Caki2 (cell line): ENCODE results near the gene PMS1. TPM values are rescaled to one million over a fixed set of nuclear protein-coding genes. Genes with fewer than 3 reads are reported as not detected.
"Not testable (repeated sequence)": the region's sequence is repeated elsewhere in the genome, so short reads cannot be mapped to it uniquely, and the experiment has no call there.

Experiments
- DNase-seq: peaks from one replicate; pipeline ENCODE4 v3.0.0-alpha.2; 2015; ENCODE audit warnings: low read depth
- in situ Hi-C: cut with HindIII; loops from 2 replicates; pipeline ENCODE4 v1.10.0; 2016; ENCODE audit warnings: low sequenced_read_pairs, low pct_unique_long_range_greater_than_20kb, mixed read lengths
- total RNA-seq: library from RNA; depleted of rRNA; stranded (reverse); fragments of >200 nt; shearing (Covaris generic); gene quantifications from 2 replicates; pipeline ENCODE4 v1.2.3, GENCODE V29; 2014; ENCODE audit warnings: low replicate concordance

The PMS1 gene
- total RNA-seq, 1 experiment from 2014 or later: 19.2 TPM

GRCh38 chr2:189799531-189799930 is 15.3 kb downstream of the PMS1 start:
- in situ Hi-C loops: no loop called here

GRCh38 chr2:189802396-189802912 is 18.2 kb downstream of the PMS1 start:
- no peak for DNase-seq
- in situ Hi-C loops: no loop called here

More at GRCh38 chr2:189799531-189799930, 15.3 kb downstream of the PMS1 start:
- DNase-seq: no peak

- in situ Hi-C loops: no loop called here
- no peak for DNase-seq
Measured at GRCh38 chr2:189803431-189803830, 19.2 kb downstream of the PMS1 start.

- in situ Hi-C loops: no loop called here
- no peak for DNase-seq
Measured at GRCh38 chr2:189818249-189819038, 34.2 kb downstream of the PMS1 start.

GRCh38 chr2:189819297-189819704 is 35.1 kb downstream of the PMS1 start:
- DNase-seq: no peak
- in situ Hi-C loops: no loop called here

GRCh38 chr2:189821953-189822748 is 37.9 kb downstream of the PMS1 start:
- no peak for DNase-seq
- in situ Hi-C loops: no loop called here

GRCh38 chr2:189824694-189825396 is 40.6 kb downstream of the PMS1 start:
- in situ Hi-C loops: no loop called here
- DNase-seq: no peak

GRCh38 chr2:189826039-189826438 is 41.8 kb downstream of the PMS1 start:
- in situ Hi-C loops: no loop called here
- no peak for DNase-seq

- no peak for DNase-seq
- in situ Hi-C loops: no loop called here
Measured at GRCh38 chr2:189829102-189829833, 45.0 kb downstream of the PMS1 start.

GRCh38 chr2:189830510-189830909 is 46.3 kb downstream of the PMS1 start:
- no peak for DNase-seq
- in situ Hi-C loops: no loop called here

GRCh38 chr2:189834059-189834458 is 49.8 kb downstream of the PMS1 start:
- in situ Hi-C loops: no loop called here
- DNase-seq: no peak

GRCh38 chr2:189834642-189835041 is 50.4 kb downstream of the PMS1 start:
- in situ Hi-C loops, DNase-seq: not testable (repeated sequence)

- in situ Hi-C loops: no loop called here
- peak; percentile 6 for DNase-seq
Measured at GRCh38 chr2:189835855-189836558, 51.8 kb downstream of the PMS1 start.

GRCh38 chr2:189836644-189837043 is 52.4 kb downstream of the PMS1 start:
- DNase-seq: peak; percentile 67
- in situ Hi-C loops: no loop called here

GRCh38 chr2:189837326-189837725 is 53.1 kb downstream of the PMS1 start:
- in situ Hi-C loops: no loop called here
- no peak for DNase-seq

- in situ Hi-C loops: no loop called here
- no peak for DNase-seq
Measured at GRCh38 chr2:189841019-189841418, 56.8 kb downstream of the PMS1 start.

GRCh38 chr2:189848276-189848675 is 64.0 kb downstream of the PMS1 start:
- in situ Hi-C loops: no loop called here
- no peak for DNase-seq
